ES-I3 (cell line): Measurements from ENCODE around the gene ALDH4A1.
"Not testable (repeated sequence)": the region's sequence is repeated elsewhere in the genome, so short reads cannot be mapped to it uniquely, and the experiment has no call there.

Experiments used
- H3K36me3 ChIP-seq: 2 replicates; pipeline ENCODE4 v1.6.1; 2013; ENCODE audit warnings: mild to moderate bottlenecking, low read length, control low read depth, moderate library complexity; ENCODE audit not compliant: insufficient read depth
- H3K4me1 ChIP-seq: 2 replicates; pipeline ENCODE4 v1.6.1; 2013; ENCODE audit warnings: mild to moderate bottlenecking, control low read depth, low read length; ENCODE audit not compliant: insufficient read depth
- H3K9ac ChIP-seq: 2 replicates; pipeline ENCODE4 v1.6.1; 2013; ENCODE audit warnings: low read depth, mild to moderate bottlenecking, low read length, moderate library complexity
- H3K9me3 ChIP-seq: 2 replicates; pipeline ENCODE4 v1.6.1; 2013; ENCODE audit warnings: mild to moderate bottlenecking, low read length, moderate library complexity; ENCODE audit not compliant: control insufficient read depth, insufficient read depth

The ALDH4A1 gene

GRCh38 chr1:18858070-18858688 lies 44.2 kb downstream of the ALDH4A1 start:
- no peaks in the 10 kb centered on the region for H3K4me1 ChIP-seq
- no peaks in the 10 kb centered on the region for H3K9me3 ChIP-seq
- no peak overlapping the region for H3K9ac ChIP-seq
- no peaks in the 10 kb centered on the region for H3K36me3 ChIP-seq

- H3K9ac ChIP-seq, result no peak overlapping the region
- no peaks in the 10 kb centered on the region for H3K36me3 ChIP-seq
- H3K9me3 ChIP-seq, result no peaks in the 10 kb centered on the region
- H3K4me1 ChIP-seq, result no peaks in the 10 kb centered on the region
These were observed 45.9 kb downstream of the ALDH4A1 start for GRCh38 chr1:18856435-18856834.

GRCh38 chr1:18855573-18855972 lies 46.8 kb downstream of the ALDH4A1 start:
- Histone ChIP-seq H3K9ac (no peak overlapping the region), H3K9me3 (no peaks in the 10 kb centered on the region), H3K4me1 (no peaks in the 10 kb centered on the region), H3K36me3 (no peaks in the 10 kb centered on the region)

GRCh38 chr1:18854331-18855025 lies 47.9 kb downstream of the ALDH4A1 start:
- Histone ChIP-seq H3K4me1 (no peaks in the 10 kb centered on the region), H3K36me3 (no peaks in the 10 kb centered on the region), H3K9ac (no peak overlapping the region)

GRCh38 chr1:18852501-18852900 lies 49.9 kb downstream of the ALDH4A1 start:
- Histone ChIP-seq H3K36me3 (no peaks in the 10 kb centered on the region), H3K4me1 (no peaks in the 10 kb centered on the region), H3K9me3 (no peaks in the 10 kb centered on the region), H3K9ac (no peak overlapping the region)

More at GRCh38 chr1:18854331-18855025, 47.9 kb downstream of the ALDH4A1 start:
- H3K9me3 ChIP-seq, result no peaks in the 10 kb centered on the region

- no peaks in the 10 kb centered on the region for H3K4me1 ChIP-seq
- H3K9ac ChIP-seq, result no peak overlapping the region
- H3K9me3 ChIP-seq, result peaks cover 3% of the 10 kb centered on the region
- no peaks in the 10 kb centered on the region for H3K36me3 ChIP-seq
These were observed 53.1 kb downstream of the ALDH4A1 start for GRCh38 chr1:18849261-18849711.

GRCh38 chr1:18847723-18848122 lies 54.6 kb downstream of the ALDH4A1 start:
- not testable (repeated sequence) for H3K36me3 ChIP-seq, H3K9ac ChIP-seq, H3K4me1 ChIP-seq, H3K9me3 ChIP-seq

GRCh38 chr1:18840145-18840544 lies 62.2 kb downstream of the ALDH4A1 start:
- H3K9me3 ChIP-seq, result peaks cover 3% of the 10 kb centered on the region
- no peaks in the 10 kb centered on the region for H3K36me3 ChIP-seq
- no peak overlapping the region for H3K9ac ChIP-seq
- H3K4me1 ChIP-seq, result no peaks in the 10 kb centered on the region

GRCh38 chr1:18836654-18837053 lies 65.7 kb downstream of the ALDH4A1 start:
- Histone ChIP-seq H3K36me3 (no peaks in the 10 kb centered on the region), H3K9ac (no peak overlapping the region), H3K9me3 (no peaks in the 10 kb centered on the region)

GRCh38 chr1:18832319-18832718 lies 70.0 kb downstream of the ALDH4A1 start:
- not testable (repeated sequence) for H3K36me3 ChIP-seq, H3K9ac ChIP-seq, H3K4me1 ChIP-seq, H3K9me3 ChIP-seq

More at GRCh38 chr1:18836654-18837053, 65.7 kb downstream of the ALDH4A1 start:
- no peaks in the 10 kb centered on the region for H3K4me1 ChIP-seq

- no peaks in the 10 kb centered on the region for H3K36me3 ChIP-seq
- H3K4me1 ChIP-seq, result no peaks in the 10 kb centered on the region
- no peak overlapping the region for H3K9ac ChIP-seq
- no peaks in the 10 kb centered on the region; the same call in 1 of the 2 replicates for H3K9me3 ChIP-seq
These were observed 70.7 kb downstream of the ALDH4A1 start for GRCh38 chr1:18831656-18832055.

GRCh38 chr1:18830596-18830995 lies 71.8 kb downstream of the ALDH4A1 start:
- no peaks in the 10 kb centered on the region for H3K36me3 ChIP-seq
- H3K9ac ChIP-seq, result no peak overlapping the region
- no peaks in the 10 kb centered on the region for H3K4me1 ChIP-seq
- no peaks in the 10 kb centered on the region; the same call in 1 of the 2 replicates for H3K9me3 ChIP-seq

- Histone ChIP-seq H3K36me3 (no peaks in the 10 kb centered on the region), H3K4me1 (no peaks in the 10 kb centered on the region), H3K9me3 (no peaks in the 10 kb centered on the region; the same call in 1 of the 2 replicates), H3K9ac (no peak overlapping the region)
These were observed 72.7 kb downstream of the ALDH4A1 start for GRCh38 chr1:18829671-18830070.

- H3K9ac ChIP-seq, result no peak overlapping the region
- H3K9me3 ChIP-seq, result no peaks in the 10 kb centered on the region; the same call in 1 of the 2 replicates
- H3K4me1 ChIP-seq, result no peaks in the 10 kb centered on the region
- H3K36me3 ChIP-seq, result no peaks in the 10 kb centered on the region
These were observed 74.1 kb downstream of the ALDH4A1 start for GRCh38 chr1:18828224-18828623.

GRCh38 chr1:18823438-18823837 lies 78.9 kb downstream of the ALDH4A1 start:
- H3K4me1 ChIP-seq, result no peaks in the 10 kb centered on the region
- H3K9me3 ChIP-seq, result no peaks in the 10 kb centered on the region; the same call in 1 of the 2 replicates
- no peak overlapping the region for H3K9ac ChIP-seq
- H3K36me3 ChIP-seq, result no peaks in the 10 kb centered on the region
